Caco-2 (cell line): Measurements from ENCODE around the gene CALM1. TPM values are rescaled to one million over a fixed set of nuclear protein-coding genes. Genes with fewer than 3 reads are reported as not detected.
A peak's percentile ranks its signal among the peaks of the same experiment; 100 is the strongest.

Experiments used
- BruUV-seq: library from RNA; stranded (reverse); fragments of 400-500 nt; replicated peaks from 2 replicates; lab custom pipeline; 2021; lab: Mats Ljungman, UMichigan
- CTCF ChIA-PET: fragments of 300-600 bp; sonication (Branson Sonifier 250); formaldehyde crosslinking; loops from one replicate; lab custom pipeline; 2022; ENCODE audit warnings: antibody characterized with exemption; lab: Charles Lee
- POLR2A ChIA-PET: fragments of 300-600 bp; sonication (Branson Sonifier 250); formaldehyde crosslinking; loops from one replicate; lab custom pipeline; 2022; ENCODE audit warnings: antibody characterized with exemption; lab: Charles Lee
- DNase-seq, 2 experiments: peaks; one replicate each; pipeline versions ENCODE4 v3.0.0 to v3.0.0-alpha.2; 2020 to 2022
- H3K27me3 ChIP-seq: replicated peaks from 2 replicates; pipeline ENCODE4 v1.6.0; 2011; ENCODE audit warnings: low read length; ENCODE audit not compliant: control insufficient read depth, insufficient read depth
- H3K36me3 ChIP-seq: 2 replicates; pipeline ENCODE4 v1.5.1; 2011; ENCODE audit warnings: low read length; ENCODE audit not compliant: control insufficient read depth, insufficient read depth
- H3K4me1 ChIP-seq: fragments of 250-450 bp; sonication (Bioruptor Pico); 2 replicates; pipeline ENCODE4 v1.5.1; 2020; ENCODE audit warnings: mild to moderate bottlenecking
- H3K4me3 ChIP-seq: 2 replicates; pipeline ENCODE4 v1.5.1; 2011; ENCODE audit warnings: low read depth, mild to moderate bottlenecking, control low read depth, low read length
- H3K9me3 ChIP-seq: fragments of 250-450 bp; sonication (Bioruptor Pico); 2 replicates; pipeline ENCODE4 v1.5.1; 2020; ENCODE audit warnings: mild to moderate bottlenecking, moderate library complexity
- H3K27ac Mint-ChIP-seq: one replicate; pipeline ENCODE4 v1.8.0; 2022; ENCODE audit warnings: mixed read lengths; ENCODE audit not compliant: unreplicated experiment
- H3K27me3 Mint-ChIP-seq: one replicate; pipeline ENCODE4 v1.8.0; 2022; ENCODE audit warnings: mixed read lengths; ENCODE audit not compliant: insufficient read depth, unreplicated experiment
- H3K36me3 Mint-ChIP-seq: one replicate; pipeline ENCODE4 v1.8.0; 2022; ENCODE audit warnings: mild to moderate bottlenecking, mixed read lengths; ENCODE audit not compliant: insufficient read depth, unreplicated experiment
- H3K4me1 Mint-ChIP-seq: one replicate; pipeline ENCODE4 v1.8.0; 2022; ENCODE audit warnings: low read depth, mixed read lengths; ENCODE audit not compliant: unreplicated experiment
- H3K4me3 Mint-ChIP-seq: one replicate; pipeline ENCODE4 v1.8.0; 2022; ENCODE audit warnings: mild to moderate bottlenecking, moderate library complexity, mixed read lengths; ENCODE audit not compliant: unreplicated experiment
- H3K9me3 Mint-ChIP-seq: one replicate; pipeline ENCODE4 v1.8.0; 2022; ENCODE audit warnings: mixed read lengths; ENCODE audit not compliant: unreplicated experiment
- intact Hi-C: fragments of 100-400 bp; cut with micrococcal nuclease; formaldehyde crosslinking; loops from one replicate; pipeline ENCODE4 v1.10.0; 2022; ENCODE audit not compliant: unreplicated experiment
- total RNA-seq: library from RNA; stranded (reverse); gene quantifications from 2 replicates; pipeline ENCODE4 v1.2.3, GENCODE V29; 2022
- TF ChIP-seq, protein P1 (sequence below), 2 experiments: fragments of 200-600 bp in 1 of 2; IDR thresholded peaks; 1 replicate in 1 of 2; 2 replicates in 1 of 2; pipeline versions ENCODE4 v1.5.1 to v1.8.0; 2011 to 2022; ENCODE audit warnings: antibody characterized with exemption in 1 of 2, control low read depth in 1 of 2, inconsistent platforms in 1 of 2, low read depth in 1 of 2, low read length in 1 of 2, mild to moderate bottlenecking in 1 of 2, moderate library complexity in 1 of 2; ENCODE audit not compliant: insufficient read depth in 1 of 2, severe bottlenecking in 1 of 2, unreplicated experiment in 1 of 2

CALM1 gene
- total RNA-seq, 1 experiment from 2014 or later, result 437 TPM

DNA sequence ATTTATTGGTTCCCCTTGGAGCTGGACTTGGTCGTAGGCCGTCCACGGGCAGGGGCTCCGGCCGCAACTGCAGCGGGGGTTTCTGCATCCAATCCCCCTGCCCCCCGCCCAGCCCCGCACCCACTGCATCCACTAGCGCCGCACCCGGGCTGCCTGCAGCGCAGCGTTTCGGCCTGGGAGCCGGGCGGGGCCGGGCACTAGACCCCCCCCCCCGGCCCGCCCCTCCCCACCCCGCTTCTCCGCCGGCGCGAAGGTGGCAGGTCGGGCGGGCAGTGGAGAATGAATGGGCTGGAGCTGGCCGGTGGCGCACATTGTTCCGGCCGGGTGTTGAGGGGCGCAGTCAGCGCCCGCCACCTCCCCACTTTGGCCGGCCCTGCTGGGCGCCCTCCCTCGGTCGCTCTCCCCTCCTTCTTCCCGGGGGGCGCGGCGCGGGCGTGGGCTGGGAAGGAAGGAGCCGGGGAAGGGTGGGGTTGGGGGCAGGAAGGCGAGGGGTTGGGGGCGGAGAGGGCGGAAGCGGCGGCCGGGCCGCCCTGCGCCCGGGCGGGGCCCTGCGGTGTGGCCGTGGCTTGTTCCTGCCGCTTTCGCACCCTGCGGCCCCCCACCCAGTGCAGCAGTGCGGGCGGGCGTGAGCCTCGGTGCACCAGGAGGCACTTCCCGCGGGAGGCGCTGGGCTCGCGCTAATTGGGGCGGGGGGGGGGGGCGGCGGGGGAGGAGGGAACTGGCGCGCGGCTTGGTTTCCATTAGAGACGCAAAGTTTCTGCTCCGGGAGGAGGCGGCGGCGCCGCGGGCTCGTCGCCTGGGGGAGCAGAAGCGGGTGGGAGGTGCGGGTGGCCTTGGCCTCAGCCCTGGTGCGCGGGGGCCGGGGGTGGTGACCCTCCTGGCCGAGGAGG lies 841 bp downstream of the CALM1 start:
- H3K36me3 Mint-ChIP-seq, result peaks cover 53% of the 10 kb centered on the region
- H3K9me3 Mint-ChIP-seq, result no peaks in the 10 kb centered on the region
- peak overlapping the region; percentile 86 for H3K27ac Mint-ChIP-seq
- TF ChIP-seq, protein P1, sequence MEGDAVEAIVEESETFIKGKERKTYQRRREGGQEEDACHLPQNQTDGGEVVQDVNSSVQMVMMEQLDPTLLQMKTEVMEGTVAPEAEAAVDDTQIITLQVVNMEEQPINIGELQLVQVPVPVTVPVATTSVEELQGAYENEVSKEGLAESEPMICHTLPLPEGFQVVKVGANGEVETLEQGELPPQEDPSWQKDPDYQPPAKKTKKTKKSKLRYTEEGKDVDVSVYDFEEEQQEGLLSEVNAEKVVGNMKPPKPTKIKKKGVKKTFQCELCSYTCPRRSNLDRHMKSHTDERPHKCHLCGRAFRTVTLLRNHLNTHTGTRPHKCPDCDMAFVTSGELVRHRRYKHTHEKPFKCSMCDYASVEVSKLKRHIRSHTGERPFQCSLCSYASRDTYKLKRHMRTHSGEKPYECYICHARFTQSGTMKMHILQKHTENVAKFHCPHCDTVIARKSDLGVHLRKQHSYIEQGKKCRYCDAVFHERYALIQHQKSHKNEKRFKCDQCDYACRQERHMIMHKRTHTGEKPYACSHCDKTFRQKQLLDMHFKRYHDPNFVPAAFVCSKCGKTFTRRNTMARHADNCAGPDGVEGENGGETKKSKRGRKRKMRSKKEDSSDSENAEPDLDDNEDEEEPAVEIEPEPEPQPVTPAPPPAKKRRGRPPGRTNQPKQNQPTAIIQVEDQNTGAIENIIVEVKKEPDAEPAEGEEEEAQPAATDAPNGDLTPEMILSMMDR (IDR thresholded peaks at IDR 0.05; ENCODE audit: insufficient read depth in 1 of 2, low read depth in 1 of 2, low read length in 1 of 2, severe bottlenecking in 1 of 2, unreplicated experiment in 1 of 2), result no peak
- intact Hi-C loops, result loop anchor here (1.0 to 5.0 kb wide), 3 partner anchors 65 to 155 kb away; partner anchors contain the start of gene NRDE2
- peak overlapping the region; percentile 87 for H3K4me3 ChIP-seq
- H3K27me3 ChIP-seq, result no peaks in the 10 kb centered on the region
- no peaks in the 10 kb centered on the region for H3K9me3 ChIP-seq
- no peaks in the 10 kb centered on the region for H3K4me1 Mint-ChIP-seq
- POLR2A ChIA-PET, result interaction anchor here (0.6 to 1.3 kb wide), 8 partner anchors 14 to 361 kb away, joined by 3 to 7 read pairs (median 4); no protein-coding TSS in a partner anchor
- peaks cover 12% of the 10 kb centered on the region for H3K4me1 ChIP-seq
- H3K27me3 Mint-ChIP-seq, result no peaks in the 10 kb centered on the region
- BruUV-seq, result no TSS peak
- CTCF ChIA-PET, result interaction anchor here (0.7 to 1.4 kb wide), 2 partner anchors 16 to 108 kb away, joined by 5 read pairs; no protein-coding TSS in a partner anchor
- H3K4me3 Mint-ChIP-seq, result peak overlapping the region; percentile 87
- peak; percentile 52 to 60 for DNase-seq
- H3K36me3 ChIP-seq, result peaks cover 5% of the 10 kb centered on the region

DNA sequence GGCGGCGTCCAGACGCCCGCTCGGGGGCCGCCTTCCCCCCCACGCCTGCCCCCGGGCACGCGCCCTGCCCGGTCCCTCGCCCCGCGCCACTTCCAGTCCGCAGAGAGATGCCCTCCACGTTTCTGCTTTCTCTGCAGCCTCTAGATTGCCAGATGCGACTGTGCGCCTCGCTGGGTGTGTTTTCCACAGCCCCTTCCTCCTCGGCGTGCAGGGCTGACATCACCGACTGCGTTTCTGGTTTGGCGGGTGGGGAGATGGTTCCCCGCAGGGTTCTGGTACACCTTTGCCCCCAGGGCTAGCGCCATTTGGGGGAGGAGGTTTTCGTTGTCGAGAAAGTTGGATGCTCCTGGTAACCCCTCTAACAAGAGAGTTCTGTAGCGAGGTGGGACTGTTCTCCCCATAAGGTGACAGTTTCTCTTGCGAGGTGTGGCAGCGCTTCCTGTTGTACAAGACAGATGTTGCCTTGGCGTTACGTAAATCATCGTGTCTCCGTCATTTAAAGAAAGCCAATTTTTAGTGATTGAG lies 1.5 kb downstream of the CALM1 start:
- intact Hi-C loops, result loop anchor here (1.0 to 5.0 kb wide), 3 partner anchors 66 to 154 kb away; partner anchors contain the start of gene NRDE2
- TF ChIP-seq, protein P1 (IDR thresholded peaks at IDR 0.05; ENCODE audit: insufficient read depth in 1 of 2, low read depth in 1 of 2, low read length in 1 of 2, severe bottlenecking in 1 of 2, unreplicated experiment in 1 of 2), result no peak
- H3K4me3 ChIP-seq, result peak overlapping the region; percentile 87
- no peaks in the 10 kb centered on the region for H3K9me3 ChIP-seq
- Mint-ChIP-seq H3K9me3 (no peaks in the 10 kb centered on the region), H3K4me3 (peak overlapping the region; percentile 87), H3K27me3 (no peaks in the 10 kb centered on the region), H3K27ac (peak overlapping the region; percentile 86), H3K4me1 (no peaks in the 10 kb centered on the region), H3K36me3 (peaks cover 60% of the 10 kb centered on the region)
- no TSS peak for BruUV-seq
- POLR2A ChIA-PET, result no interaction called here
- peak in 1 of 2 experiments; percentile 55 for DNase-seq
- H3K27me3 ChIP-seq, result no peaks in the 10 kb centered on the region
- H3K4me1 ChIP-seq, result peaks cover 12% of the 10 kb centered on the region
- peaks cover 7% of the 10 kb centered on the region for H3K36me3 ChIP-seq
- CTCF ChIA-PET, result interaction anchor here (0.7 kb wide), 1 partner anchor 360 kb away, joined by 3 read pairs; no protein-coding TSS in a partner anchor
